Caki2 (cell line): ENCODE results near the gene CLTB. TPM values are rescaled to one million over a fixed set of nuclear protein-coding genes. Genes with fewer than 3 reads are reported as not detected.
"Not testable (repeated sequence)": the region's sequence is repeated elsewhere in the genome, so short reads cannot be mapped to it uniquely, and the experiment has no call there.

Source experiments
- DNase-seq: peaks from one replicate; pipeline ENCODE4 v3.0.0-alpha.2; 2015; ENCODE audit warnings: low read depth
- in situ Hi-C: cut with HindIII; loops from 2 replicates; pipeline ENCODE4 v1.10.0; 2016; ENCODE audit warnings: low sequenced_read_pairs, low pct_unique_long_range_greater_than_20kb, mixed read lengths
- total RNA-seq: library from RNA; depleted of rRNA; stranded (reverse); fragments of >200 nt; shearing (Covaris generic); gene quantifications from 2 replicates; pipeline ENCODE4 v1.2.3, GENCODE V29; 2014; ENCODE audit warnings: low replicate concordance; rRNA removed

The CLTB gene, protein sequence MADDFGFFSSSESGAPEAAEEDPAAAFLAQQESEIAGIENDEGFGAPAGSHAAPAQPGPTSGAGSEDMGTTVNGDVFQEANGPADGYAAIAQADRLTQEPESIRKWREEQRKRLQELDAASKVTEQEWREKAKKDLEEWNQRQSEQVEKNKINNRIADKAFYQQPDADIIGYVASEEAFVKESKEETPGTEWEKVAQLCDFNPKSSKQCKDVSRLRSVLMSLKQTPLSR
- total RNA-seq = 70.3 and 106 TPM in 2 replicates

DNA sequence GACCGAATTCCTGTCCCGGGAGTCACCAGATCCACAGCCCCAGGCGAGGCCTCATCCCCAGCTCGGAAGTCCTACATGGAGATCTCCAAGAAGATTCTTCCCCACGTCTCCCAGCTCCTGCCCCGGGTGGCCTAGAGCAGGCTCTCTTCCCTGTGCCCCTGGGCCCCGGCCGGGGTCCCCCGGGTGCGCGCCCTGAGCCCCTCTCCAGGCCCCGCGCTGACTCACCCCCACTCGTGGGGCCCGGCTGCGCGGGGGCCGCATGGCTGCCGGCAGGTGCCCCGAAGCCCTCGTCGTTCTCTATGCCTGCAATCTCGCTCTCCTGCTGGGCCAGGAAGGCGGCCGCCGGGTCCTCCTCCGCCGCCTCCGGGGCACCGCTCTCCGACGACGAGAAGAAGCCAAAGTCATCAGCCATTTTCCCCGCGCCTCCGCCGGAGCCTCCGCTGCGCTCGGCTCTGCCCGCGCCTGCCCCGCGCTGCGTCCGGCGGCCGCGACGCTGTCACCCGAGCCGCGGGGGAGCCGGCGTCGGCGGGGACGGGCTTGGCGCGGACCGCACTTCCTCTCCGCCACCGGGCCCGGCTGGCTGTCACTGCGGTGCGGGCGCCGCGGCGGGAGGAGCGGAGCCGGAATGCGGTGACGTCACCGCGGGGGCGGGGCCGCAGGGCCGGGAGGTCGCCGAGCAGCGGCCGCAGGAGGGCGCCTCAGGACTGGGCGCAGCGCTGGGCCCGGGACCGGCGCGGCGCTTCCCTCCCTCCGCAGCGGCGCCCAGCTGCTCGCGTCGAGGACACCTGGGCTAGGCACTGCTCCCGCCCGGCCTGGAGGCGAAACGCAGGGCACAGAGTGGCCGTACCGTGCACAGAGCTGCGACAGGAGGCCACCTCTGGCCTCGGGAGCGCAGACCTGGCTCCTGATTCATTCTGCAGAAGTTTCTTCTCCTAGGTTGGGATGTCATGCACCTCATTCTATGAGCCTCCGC is at the start of gene CLTB:
CLTB (minus strand) TSS at position 588 of the 973 bp plus-strand sequence; CDS start at position 412, 176 bp downstream.
- in situ Hi-C loops = no loop called here
- DNase-seq = peak; percentile 91

DNA sequence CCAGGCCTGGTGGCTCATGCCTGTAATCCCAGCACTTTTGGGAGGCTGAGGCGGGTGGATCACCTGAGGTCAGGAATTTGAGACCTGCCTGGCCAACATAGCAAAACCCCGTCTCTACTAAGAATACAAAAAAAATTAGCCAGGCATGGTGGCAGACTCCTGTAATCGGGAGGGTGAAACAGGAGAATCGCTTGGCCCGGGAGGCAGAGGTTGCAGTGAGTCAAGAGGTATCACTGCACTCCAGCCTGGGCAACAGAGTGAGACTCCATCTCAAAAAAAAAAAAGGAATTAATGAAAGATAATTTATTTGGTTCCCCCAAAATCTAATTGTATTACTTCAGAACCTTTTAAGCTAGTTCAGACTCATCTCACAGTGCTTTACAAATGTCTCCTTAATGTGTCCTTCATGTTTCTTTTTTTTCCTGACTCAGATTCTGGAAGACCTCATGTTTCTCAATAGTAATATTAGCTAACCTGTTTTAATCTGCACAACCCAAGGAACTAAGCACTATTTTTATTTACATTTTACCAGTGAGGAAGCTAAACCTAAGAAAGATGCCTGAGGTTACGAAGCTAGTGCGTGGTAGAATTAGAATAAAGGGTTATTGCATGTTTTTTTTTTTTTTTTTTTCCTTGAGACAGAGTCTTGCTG is 46.9 kb upstream of the CLTB start:
- no peak for DNase-seq
- in situ Hi-C loops = no loop called here

DNA sequence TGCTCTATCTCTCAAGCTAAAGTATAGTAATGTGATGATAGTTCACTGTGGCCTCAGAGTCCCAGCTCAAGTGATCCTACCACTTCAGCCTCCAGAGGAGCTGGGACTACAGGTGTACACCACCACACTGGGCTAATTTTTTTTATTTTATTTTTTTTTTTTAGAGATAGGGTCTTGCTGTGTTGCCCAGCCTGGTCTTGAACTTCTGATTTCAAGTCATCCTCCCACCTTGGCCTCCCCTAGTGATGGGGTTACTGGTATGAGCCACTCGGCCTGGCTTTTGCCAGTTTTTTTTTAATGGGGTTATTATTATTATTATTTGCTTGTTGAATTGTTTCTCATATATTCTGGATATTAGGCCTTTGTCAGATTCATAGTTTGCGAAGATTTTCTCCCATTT is 45.0 kb upstream of the CLTB start:
- no peak for DNase-seq
- in situ Hi-C loops = no loop called here

DNA sequence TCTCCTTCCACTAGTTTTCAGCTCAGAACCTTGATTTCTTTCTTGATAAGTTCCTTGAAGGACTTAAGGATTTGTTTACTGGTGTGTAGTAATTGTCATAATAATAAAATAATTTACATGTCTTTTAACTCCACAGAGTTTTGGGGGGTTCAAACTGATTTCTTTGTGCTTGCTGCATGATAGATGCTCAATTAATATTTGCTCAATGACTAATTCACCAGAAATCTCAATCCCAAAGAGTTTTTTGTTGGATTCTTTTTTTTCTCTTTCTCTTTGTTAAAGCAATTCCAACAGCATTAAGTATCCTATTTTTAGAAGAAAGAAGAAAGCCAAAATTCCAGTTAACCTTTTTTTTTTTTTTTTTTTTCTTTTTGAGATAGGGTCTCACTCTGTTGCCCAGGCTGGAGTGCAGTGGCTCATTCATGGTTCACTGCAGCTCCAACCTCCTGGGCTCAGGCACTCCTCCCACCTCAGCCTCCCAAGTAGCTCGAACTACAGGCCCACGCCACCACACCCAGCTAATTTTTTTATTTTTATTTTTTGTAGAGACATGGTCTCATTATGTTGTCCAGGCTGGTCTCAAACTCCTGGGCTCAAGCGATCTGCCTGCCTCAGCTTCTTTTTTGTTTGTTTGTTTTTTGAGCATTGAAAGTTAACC is 42.7 kb upstream of the CLTB start:
- DNase-seq = no peak
- in situ Hi-C loops = no loop called here

DNA sequence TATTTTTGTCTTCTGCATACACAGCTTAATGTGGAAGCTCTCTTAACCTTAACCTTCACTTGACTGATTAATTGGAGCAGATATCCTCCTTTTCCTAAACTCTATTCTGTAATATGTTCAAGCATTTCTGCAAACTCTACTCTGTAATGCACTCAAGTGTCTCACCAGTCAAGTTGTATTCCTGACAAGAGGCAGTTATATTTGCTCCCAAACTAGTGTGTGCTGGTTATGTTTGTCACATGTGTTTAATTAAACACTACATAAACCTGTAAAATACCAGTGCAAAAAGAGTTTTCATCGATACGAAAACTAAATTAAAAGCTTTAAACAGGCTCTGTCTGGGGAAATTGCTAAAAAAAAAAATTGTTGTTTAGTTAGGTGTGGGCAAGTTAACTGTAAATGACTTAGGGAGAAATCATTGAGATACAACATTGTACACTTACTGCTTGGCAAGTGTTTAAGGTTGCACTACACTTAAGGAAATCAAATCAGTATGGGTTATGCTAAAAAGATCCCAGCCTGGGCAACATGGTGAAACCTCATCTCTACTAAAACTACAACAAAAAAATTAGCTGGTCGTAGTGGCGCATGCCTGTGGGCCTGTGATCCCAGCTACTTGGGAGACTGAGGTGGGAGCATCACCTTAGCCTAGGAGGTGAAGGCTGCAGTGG is 38.5 kb upstream of the CLTB start:
- in situ Hi-C loops = no loop called here

DNA sequence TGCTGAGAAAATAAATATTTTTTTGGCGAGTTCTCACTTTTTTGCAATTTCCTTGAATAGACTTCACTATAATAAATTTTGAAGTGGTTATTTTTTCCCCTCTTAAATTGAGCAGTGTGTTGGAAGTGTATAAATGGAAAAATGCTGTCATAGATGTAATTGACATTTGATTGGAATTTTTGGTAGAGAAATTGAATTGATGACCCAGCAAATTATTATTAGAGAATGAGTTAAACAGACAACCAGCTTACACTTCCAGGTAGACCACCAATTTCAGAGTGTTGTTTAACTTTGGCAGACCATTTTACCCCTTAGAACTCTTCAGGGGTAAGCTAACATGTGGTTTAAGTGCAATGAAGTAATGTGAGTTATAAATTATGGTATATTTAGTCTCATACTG is 33.7 kb upstream of the CLTB start:
- no peak for DNase-seq
- in situ Hi-C loops = no loop called here

More for the DNA sequence above, 38.5 kb upstream of the CLTB start:
- DNase-seq = no peak

DNA sequence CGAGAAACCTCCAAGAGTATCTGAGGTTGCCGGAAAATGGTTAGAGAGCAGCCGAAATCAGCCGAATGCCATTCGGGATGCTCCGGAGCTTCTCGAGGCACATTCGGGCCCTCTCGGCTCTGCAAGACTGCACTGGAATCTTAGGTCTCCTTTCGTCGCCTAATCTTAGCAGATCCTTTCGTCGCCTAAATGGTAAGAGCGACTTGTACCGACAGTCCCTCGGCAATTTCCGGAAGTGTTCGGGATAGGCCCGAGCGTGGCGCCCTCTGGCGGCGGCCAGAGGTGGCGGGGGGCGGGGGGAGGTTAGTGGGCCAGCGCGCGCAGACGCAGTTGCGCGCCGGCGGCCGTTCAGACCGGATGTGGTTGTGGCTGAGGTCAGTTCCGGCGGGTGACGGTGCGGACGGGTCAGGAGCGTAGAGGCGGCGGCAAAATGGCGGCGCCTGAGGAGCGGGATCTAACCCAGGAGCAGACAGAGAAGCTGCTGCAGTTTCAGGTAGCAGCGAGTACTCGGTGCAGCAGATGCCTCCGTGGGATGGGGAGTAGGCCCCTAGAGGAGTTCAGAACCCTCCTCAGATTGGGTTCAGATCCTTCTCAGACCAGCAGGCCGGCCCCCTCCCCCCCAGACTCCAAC is 31.8 kb upstream of the CLTB start, which contains the start of gene FAF2:
FAF2 (plus strand) TSS at position 408 of the 631 bp plus-strand sequence; CDS start at position 431, 23 bp downstream.
- peak; percentile 99 for DNase-seq
- in situ Hi-C loops = no loop called here

DNA sequence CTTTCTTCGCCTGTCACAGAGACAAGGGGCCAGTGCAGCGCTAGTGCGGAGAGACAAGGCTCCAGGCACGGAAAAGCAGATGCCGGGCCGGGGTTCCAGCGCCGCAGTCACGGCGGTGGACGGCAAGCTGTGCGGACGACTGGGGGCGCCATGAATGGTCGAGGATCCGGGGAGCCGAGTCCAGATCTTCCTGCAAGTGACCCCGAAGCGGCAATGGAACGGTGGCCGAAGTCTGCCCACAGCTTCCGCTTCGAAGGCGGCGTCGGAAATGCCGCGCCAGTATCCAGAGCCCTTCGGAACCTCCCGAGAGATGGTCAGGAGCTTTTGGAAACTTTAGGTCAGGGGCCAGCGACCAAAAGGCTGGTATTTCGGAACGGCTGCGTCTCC is 31.2 kb upstream of the CLTB start:
- in situ Hi-C loops = no loop called here
- no peak for DNase-seq

DNA sequence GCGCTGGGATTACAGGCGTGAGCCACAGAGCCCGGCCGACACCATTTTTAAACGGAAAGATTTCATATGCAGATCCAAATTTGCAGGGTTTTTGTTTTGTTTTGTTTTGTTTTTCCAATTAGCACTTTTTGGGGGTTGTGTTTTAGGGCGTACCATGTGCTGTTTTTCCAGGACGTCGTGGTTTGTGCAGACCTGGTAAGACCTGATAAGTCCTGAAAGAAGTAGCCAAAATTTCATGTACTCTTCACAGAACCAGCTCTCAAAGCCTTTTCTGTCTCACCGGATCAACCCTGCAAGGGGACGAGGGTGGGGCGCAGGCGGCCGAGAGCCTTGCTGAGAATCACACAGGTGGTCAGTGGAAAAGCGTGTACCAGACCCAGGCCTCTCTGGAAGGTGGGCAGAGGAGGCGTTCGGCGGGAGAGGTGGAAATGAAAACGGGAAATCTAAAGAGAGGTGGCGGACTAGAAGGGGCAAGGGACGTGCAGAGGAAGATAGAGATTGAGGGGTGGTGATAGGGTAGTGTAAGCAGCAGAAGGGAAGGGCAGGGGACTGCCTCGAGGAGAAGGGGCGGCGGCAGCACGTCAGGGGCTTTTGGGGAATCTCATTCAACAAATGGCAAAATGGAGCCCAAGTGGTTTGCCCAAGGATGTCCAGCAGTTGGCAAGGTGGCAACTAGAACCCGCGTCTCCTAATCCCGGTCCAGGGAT is 30.7 kb upstream of the CLTB start:
- in situ Hi-C loops = no loop called here
- DNase-seq = no peak

DNA sequence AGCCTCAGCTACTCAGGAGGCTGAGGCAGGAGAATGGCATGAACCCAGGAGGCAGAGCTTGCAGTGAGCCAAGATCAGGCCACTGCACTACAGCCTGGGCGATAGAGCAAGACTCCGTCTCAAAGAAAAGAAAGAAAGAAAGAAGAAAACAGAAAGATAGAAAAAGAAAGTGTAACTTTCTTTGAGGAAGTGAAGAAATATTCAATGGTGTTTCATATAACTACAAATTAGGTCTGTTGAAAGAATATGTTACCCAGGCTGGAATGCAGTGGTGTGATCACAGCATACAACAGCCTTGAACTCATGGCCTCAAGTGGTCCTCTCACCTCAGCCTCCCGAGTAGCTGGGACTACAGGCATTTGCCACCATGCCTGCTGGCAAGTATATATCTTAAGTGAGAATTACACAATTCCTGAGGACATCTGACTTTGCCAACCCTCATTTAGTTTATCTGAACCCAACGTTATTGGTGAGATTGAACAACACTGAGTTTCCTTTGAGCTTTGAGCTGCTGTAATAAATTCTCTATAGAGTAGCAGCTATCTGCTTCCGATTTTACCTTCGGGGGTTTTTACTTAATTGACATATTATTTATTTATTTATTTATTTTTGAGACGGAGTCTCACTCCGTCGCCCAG is 29.8 kb upstream of the CLTB start:
- no peak for DNase-seq
- in situ Hi-C loops = no loop called here

DNA sequence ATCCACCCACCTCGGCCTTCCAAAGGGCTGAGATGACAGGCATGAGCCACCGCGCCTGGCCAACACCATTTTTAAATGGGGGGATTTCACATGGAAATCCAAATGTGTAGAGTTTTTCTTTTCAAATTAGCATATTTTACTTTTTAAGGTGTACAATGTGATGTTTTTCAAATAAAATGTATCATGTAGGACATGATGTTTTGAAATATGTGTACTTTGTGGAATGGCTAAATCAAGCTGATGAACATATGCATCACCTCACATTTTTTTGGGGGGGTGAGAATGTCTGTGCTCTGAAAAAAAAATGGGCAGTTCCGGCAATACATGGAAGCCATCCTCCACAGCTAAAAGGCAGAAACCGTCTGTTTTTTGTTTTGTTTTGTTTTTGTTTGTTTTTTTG is 28.4 kb upstream of the CLTB start:
- DNase-seq = no peak
- in situ Hi-C loops = no loop called here

DNA sequence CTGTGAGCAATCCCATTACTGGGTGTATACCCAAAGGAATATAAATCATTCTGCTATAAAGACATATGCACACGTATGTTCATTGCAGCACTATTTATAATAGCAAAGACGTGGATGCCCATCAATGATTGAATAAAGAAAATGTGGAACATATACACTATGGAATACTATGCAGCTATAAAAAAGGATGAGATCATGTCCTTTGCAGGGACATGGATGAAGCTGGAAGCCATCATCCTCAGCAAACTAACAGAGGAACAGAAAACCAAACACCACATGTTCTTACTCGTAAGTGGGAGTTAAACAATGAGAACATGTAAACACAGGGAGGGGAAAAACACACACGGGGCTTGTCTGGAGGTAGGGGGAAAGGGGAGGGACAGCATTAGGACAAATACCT is 26.6 kb upstream of the CLTB start:
- DNase-seq, in situ Hi-C loops: not testable (repeated sequence)

DNA sequence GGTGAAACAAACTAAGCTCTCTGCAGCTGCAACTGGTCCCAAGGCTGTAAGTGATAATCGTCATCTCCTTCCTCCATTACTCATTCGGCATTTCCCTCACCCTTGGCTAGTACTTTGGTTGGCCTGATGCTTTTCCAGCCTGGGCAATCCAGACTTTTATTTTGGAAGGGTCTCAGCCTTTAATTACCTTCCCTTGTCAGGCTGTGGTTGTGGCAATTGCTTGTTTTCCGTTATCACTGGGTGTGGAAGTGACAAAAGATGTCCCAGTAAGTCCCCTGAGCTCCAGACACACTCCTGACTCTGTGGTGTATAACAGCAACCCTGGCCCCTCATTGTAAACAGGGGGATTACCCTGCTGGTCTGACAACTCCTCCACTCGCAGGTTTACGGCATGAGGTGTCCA is 25.6 kb upstream of the CLTB start:
- in situ Hi-C loops = no loop called here
- peak; percentile 45 for DNase-seq

DNA sequence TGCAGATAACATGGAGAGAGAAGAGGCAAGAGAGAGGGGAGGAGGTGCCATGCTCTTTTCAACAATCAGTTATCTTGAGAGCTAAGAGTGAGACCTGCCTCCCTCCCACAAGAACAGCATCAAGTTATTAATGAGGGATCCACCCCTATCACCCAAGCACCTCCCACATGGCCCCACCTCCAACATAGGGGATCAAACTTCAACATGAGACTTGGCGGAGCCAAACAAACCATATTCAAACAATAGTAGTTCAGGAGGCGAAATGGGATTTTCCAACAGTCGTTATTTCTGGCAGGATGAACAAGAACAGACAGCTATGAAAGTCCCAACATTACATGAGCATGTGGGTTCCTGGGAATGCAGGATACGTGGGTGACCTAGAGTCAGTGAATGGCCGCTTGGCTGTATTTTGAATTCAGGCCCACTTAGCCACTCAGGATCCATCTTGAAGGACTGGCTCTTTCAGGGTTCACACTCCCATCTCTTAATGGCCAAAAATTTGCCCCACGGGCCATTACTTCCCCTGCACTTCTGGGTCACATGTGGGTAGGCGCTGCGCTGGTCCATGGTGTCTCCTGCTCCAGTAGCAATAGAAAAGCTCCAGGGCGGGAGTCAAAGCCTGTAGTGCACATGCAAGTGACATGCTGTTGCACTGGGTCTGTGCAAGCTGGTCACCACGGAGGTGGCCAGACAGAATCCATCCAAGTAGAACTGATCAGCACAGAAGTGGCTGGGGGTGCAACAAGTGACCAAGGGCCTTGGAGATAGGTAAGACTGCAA is 24.8 kb upstream of the CLTB start:
- in situ Hi-C loops = no loop called here
- peak; percentile 76 for DNase-seq

DNA sequence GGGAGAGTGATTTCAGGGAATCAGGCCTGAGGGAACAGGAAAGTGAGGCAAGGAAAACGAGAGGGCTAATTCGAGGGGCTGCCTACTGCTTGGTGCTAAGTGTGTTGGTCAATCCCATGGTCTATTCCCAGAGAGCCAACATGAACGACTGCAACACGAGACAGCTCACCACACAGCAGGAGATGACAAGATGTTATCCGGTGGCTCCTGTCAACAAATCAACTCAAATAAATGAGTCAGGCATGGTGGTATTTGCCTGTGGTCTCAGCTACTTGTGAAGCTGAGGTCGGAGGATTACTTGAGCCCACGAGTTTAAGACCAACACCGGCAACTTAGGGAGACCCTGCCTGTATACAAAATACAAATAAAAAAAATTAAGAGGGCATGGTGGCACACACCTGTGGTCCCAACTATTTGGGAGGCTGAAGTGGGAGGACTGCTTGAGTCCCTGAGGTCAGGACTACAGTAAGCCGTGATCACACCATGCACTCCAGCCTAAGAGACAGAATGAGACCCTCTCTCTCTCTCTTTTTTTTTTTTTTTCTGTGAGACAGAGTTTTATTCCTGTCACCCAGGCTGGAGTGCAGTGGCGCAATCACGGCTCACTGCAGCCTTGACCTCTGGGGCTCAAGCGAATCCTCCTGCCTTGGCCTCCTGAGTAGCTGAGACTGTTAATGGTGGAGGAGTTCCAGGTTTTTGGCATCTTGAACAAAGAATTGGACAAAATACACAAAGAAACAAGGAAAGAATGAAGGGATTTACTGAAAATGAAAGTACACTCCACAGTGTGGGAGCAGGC is 22.8 kb upstream of the CLTB start:
- no peak for DNase-seq
- in situ Hi-C loops = no loop called here
